Activated CD4-positive, alpha-beta T cell treated with anti-CD3 and anti-CD28 coated beads, Interleukin-2, amount 50 U/mL, for 24 hours (primary cell): ENCODE data around the gene ETNK2.

Source experiments
- DNase-seq, 2 donors: peaks; one replicate each; pipeline ENCODE4 v3.0.0-alpha.2; 2020; ENCODE audit warnings: low read depth in 1 of 2, low spot score in 1 of 2

ETNK2 gene

GRCh38 chr1:204128464-204128963, 23.3 kb downstream of the ETNK2 start:
- no peak for DNase-seq

GRCh38 chr1:204127597-204128242, 24.1 kb downstream of the ETNK2 start:
- no peak for DNase-seq

- no peak for DNase-seq
Measured at GRCh38 chr1:204126956-204127355, 24.9 kb downstream of the ETNK2 start.

GRCh38 chr1:204126386-204126785, 25.5 kb downstream of the ETNK2 start:
- no peak for DNase-seq

- DNase-seq = no peak
Measured at GRCh38 chr1:204125759-204126351, 26.0 kb downstream of the ETNK2 start.

GRCh38 chr1:204124639-204125038, 27.2 kb downstream of the ETNK2 start:
- DNase-seq = no peak

- DNase-seq = no peak
Measured at GRCh38 chr1:204123376-204123775, 28.5 kb downstream of the ETNK2 start.

GRCh38 chr1:204121840-204122555, 29.8 kb downstream of the ETNK2 start:
- DNase-seq = no peak

GRCh38 chr1:204116539-204116938, 35.3 kb downstream of the ETNK2 start:
- DNase-seq = no peak

- no peak for DNase-seq
Measured at GRCh38 chr1:204115116-204115515, 36.7 kb downstream of the ETNK2 start.

GRCh38 chr1:204114606-204115005, 37.2 kb downstream of the ETNK2 start:
- DNase-seq = no peak

GRCh38 chr1:204113896-204114295, 37.9 kb downstream of the ETNK2 start:
- DNase-seq = no peak

- DNase-seq = no peak
Measured at GRCh38 chr1:204112876-204113730, 38.7 kb downstream of the ETNK2 start.

- DNase-seq = no peak
Measured at GRCh38 chr1:204110894-204111633, 40.8 kb downstream of the ETNK2 start.

- DNase-seq = no peak
Measured at GRCh38 chr1:204108312-204109141, 43.3 kb downstream of the ETNK2 start.

- DNase-seq = no peak
Measured at GRCh38 chr1:204107892-204108291, 44.0 kb downstream of the ETNK2 start.

GRCh38 chr1:204106825-204107224, 45.0 kb downstream of the ETNK2 start:
- DNase-seq = no peak

GRCh38 chr1:204105131-204105515, 46.7 kb downstream of the ETNK2 start:
- DNase-seq = no peak

- DNase-seq = no peak
Measured at GRCh38 chr1:204104331-204105130, 47.3 kb downstream of the ETNK2 start.
